Measurements from ENCODE around the gene NHLRC4.

GRCh38 chr16:591892-592517 lies 25.2 kb downstream of the NHLRC4 start:
- TF ChIP-seq CTCF (IDR thresholded peaks at IDR 0.05) = no peak
- no peak for TF ChIP-seq ZFX (IDR thresholded peaks at IDR 0.05; ENCODE audit: borderline replicate concordance)

Measured in 22Rv1 (cell line).